ENCODE results near the gene CPNE1. TPM values are rescaled to one million over a fixed set of nuclear protein-coding genes. Genes with fewer than 3 reads are reported as not detected.

The CPNE1 gene
- total RNA-seq, 1 donor from 2014 or later = 264 TPM

GRCh38 chr20:35620818-35621559 is 43.7 kb downstream of the CPNE1 start:
- DNase-seq (no peak), ATAC-seq (ENCODE audit: low read depth) (no peak)
- Mint-ChIP-seq H3K9me3 (no peaks in the 10 kb centered on the region), H3K27me3 (peaks cover 2% of the 10 kb centered on the region), H3K4me1 (peaks cover 33% of the 10 kb centered on the region), H3K4me3 (no peak overlapping the region), H3K36me3 (ENCODE audit: low read depth) (peaks cover 18% of the 10 kb centered on the region), H3K27ac (peak overlapping the region; percentile 7)
- TF ChIP-seq CTCF (IDR thresholded peaks at IDR 0.05) = no peak
- CTCF ChIA-PET = interaction anchor here (1.2 to 2.1 kb wide), 2 partner anchors 20 to 157 kb away, joined by 3 to 5 read pairs; no protein-coding TSS in a partner anchor
- POLR2A ChIA-PET = interaction anchor here (0.6 to 6.0 kb wide), 3 partner anchors 43 to 138 kb away, joined by 3 to 67 read pairs (median 44); partner anchors contain the start of genes CPNE1, RBM12 and RBM39
- intact Hi-C loops (cut with micrococcal nuclease) = no loop called here

- no peak for TF ChIP-seq CTCF (IDR thresholded peaks at IDR 0.05)
- peaks cover 40% of the 10 kb centered on the region for H3K4me1 Mint-ChIP-seq
- CTCF ChIA-PET = interaction anchor here (0.8 to 2.3 kb wide), 14 partner anchors 10 to 265 kb away, joined by 3 to 11 read pairs (median 4); partner anchors contain the start of genes CPNE1, ERGIC3 and RBM12
Observed at GRCh38 chr20:35619196-35620095, 45.3 kb downstream of the CPNE1 start.

GRCh38 chr20:35618263-35619131 is 46.2 kb downstream of the CPNE1 start:
- H3K9me3 Mint-ChIP-seq = no peaks in the 10 kb centered on the region
- peaks cover 2% of the 10 kb centered on the region for H3K27me3 Mint-ChIP-seq

More at GRCh38 chr20:35619196-35620095, 45.3 kb downstream of the CPNE1 start:
- intact Hi-C loops (cut with micrococcal nuclease) = loop anchor here (1.0 to 5.0 kb wide), 7 partner anchors 19 to 527 kb away; partner anchors contain the start of genes CPNE1, PHF20, RBM12 and SCAND1
- ATAC-seq (ENCODE audit: low read depth) (peak; percentile 23), DNase-seq (peak; percentile 74)
- H3K9me3 Mint-ChIP-seq = no peaks in the 10 kb centered on the region
- H3K36me3 Mint-ChIP-seq (ENCODE audit: low read depth) = peaks cover 7% of the 10 kb centered on the region
- peak overlapping the region; percentile 87 for H3K4me3 Mint-ChIP-seq
- H3K27me3 Mint-ChIP-seq = peaks cover 2% of the 10 kb centered on the region
- peak overlapping the region; percentile 66 for H3K27ac Mint-ChIP-seq
- POLR2A ChIA-PET = interaction anchor here (0.5 to 6.0 kb wide), 12 partner anchors 11 to 335 kb away, joined by 3 to 67 read pairs (median 4); partner anchors contain the start of genes CPNE1, NFS1, RBM12 and RBM39

More at GRCh38 chr20:35618263-35619131, 46.2 kb downstream of the CPNE1 start:
- ChIA-PET POLR2A (interaction anchor here (0.5 to 6.0 kb wide), 10 partner anchors 45 to 336 kb away, joined by 3 to 67 read pairs (median 6); partner anchors contain the start of genes CEP250, CPNE1, NFS1 and RBM12), CTCF (interaction anchor here (0.8 to 2.3 kb wide), 12 partner anchors 9 to 265 kb away, joined by 3 to 11 read pairs (median 4); partner anchors contain the start of genes CPNE1, ERGIC3 and RBM12)
- ATAC-seq (ENCODE audit: low read depth) = no peak
- Mint-ChIP-seq H3K36me3 (ENCODE audit: low read depth) (peaks cover 7% of the 10 kb centered on the region), H3K4me1 (peaks cover 41% of the 10 kb centered on the region), H3K27ac (peak overlapping the region; percentile 24), H3K4me3 (peak overlapping the region; percentile 90)
- no peak for TF ChIP-seq CTCF (IDR thresholded peaks at IDR 0.05)
- DNase-seq = peak; percentile 27
- intact Hi-C loops (cut with micrococcal nuclease) = loop anchor here (1.0 to 5.0 kb wide), 7 partner anchors 20 to 526 kb away; partner anchors contain the start of genes CPNE1, PHF20, RBM12 and SCAND1
